Neural cell (in vitro differentiated cells): ENCODE measurements around the gene CSRNP2.
"Not testable (repeated sequence)": the region's sequence is repeated elsewhere in the genome, so short reads cannot be mapped to it uniquely, and the experiment has no call there.

Experiments
- EP300 ChIP-seq: fragments of 450-650 bp; conservative IDR thresholded peaks from 2 replicates; pipeline ENCODE4 v1.6.1; 2014; ENCODE audit warnings: antibody characterized with exemption, mild to moderate bottlenecking, moderate library complexity; ENCODE audit not compliant: poor library complexity, severe bottlenecking
- EZH2 ChIP-seq: fragments of 200-600, 300-800 bp; shearing (Covaris generic), sonication (generic); IDR thresholded peaks from 2 replicates; pipeline ENCODE4 v1.6.1; 2014; ENCODE audit warnings: antibody characterized with exemption, low read length, borderline replicate concordance, mild to moderate bottlenecking; ENCODE audit not compliant: insufficient read depth, poor library complexity, severe bottlenecking
- POLR2AphosphoS5 ChIP-seq: IDR thresholded peaks from 2 replicates; pipeline ENCODE4 v1.6.1; 2012
- RAD21 ChIP-seq: fragments of 450-650 bp; conservative IDR thresholded peaks from 2 replicates; pipeline ENCODE4 v1.6.1; 2014; ENCODE audit warnings: antibody characterized with exemption, mild to moderate bottlenecking, moderate library complexity
- SMC3 ChIP-seq: fragments of 450-650 bp; conservative IDR thresholded peaks from 2 replicates; pipeline ENCODE4 v1.6.1; 2014; ENCODE audit warnings: antibody characterized with exemption, mild to moderate bottlenecking, moderate library complexity; ENCODE audit not compliant: poor library complexity
- TAF1 ChIP-seq: IDR thresholded peaks from 2 replicates; pipeline ENCODE4 v1.6.1; 2012; ENCODE audit warnings: low read depth
- TF ChIP-seq, protein P1 (sequence below): fragments of 450-650 bp; IDR thresholded peaks from 2 replicates; pipeline ENCODE4 v1.5.1; 2014; ENCODE audit warnings: antibody characterized with exemption, mild to moderate bottlenecking, moderate library complexity; ENCODE audit not compliant: poor library complexity, severe bottlenecking
- TF ChIP-seq, protein P2 (sequence below): IDR thresholded peaks from 2 replicates; pipeline ENCODE4 v1.6.1; 2012; ENCODE audit warnings: borderline replicate concordance

DNA sequence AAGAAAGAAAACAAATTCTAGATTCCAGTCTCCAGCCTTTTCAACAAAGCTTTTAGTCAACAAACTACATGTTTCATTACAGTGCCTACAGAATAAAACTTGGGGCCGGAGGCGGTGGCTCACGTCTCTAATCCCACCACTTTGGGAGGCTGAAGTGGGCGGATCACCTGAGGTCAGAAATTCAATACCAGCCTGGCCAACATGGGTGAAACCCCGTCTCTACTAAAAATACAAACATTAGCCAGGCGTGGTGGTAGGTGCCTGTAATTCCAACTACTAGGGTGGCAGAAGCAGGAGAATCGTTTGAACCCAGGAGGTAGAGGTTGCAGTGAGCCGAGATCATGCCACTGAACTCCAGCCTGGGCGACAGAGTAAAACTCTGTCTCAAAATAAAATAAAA lies 68.9 kb downstream of the CSRNP2 start:
- TF ChIP-seq, protein P1, sequence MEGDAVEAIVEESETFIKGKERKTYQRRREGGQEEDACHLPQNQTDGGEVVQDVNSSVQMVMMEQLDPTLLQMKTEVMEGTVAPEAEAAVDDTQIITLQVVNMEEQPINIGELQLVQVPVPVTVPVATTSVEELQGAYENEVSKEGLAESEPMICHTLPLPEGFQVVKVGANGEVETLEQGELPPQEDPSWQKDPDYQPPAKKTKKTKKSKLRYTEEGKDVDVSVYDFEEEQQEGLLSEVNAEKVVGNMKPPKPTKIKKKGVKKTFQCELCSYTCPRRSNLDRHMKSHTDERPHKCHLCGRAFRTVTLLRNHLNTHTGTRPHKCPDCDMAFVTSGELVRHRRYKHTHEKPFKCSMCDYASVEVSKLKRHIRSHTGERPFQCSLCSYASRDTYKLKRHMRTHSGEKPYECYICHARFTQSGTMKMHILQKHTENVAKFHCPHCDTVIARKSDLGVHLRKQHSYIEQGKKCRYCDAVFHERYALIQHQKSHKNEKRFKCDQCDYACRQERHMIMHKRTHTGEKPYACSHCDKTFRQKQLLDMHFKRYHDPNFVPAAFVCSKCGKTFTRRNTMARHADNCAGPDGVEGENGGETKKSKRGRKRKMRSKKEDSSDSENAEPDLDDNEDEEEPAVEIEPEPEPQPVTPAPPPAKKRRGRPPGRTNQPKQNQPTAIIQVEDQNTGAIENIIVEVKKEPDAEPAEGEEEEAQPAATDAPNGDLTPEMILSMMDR: not testable (repeated sequence)
- TF ChIP-seq, protein P2, sequence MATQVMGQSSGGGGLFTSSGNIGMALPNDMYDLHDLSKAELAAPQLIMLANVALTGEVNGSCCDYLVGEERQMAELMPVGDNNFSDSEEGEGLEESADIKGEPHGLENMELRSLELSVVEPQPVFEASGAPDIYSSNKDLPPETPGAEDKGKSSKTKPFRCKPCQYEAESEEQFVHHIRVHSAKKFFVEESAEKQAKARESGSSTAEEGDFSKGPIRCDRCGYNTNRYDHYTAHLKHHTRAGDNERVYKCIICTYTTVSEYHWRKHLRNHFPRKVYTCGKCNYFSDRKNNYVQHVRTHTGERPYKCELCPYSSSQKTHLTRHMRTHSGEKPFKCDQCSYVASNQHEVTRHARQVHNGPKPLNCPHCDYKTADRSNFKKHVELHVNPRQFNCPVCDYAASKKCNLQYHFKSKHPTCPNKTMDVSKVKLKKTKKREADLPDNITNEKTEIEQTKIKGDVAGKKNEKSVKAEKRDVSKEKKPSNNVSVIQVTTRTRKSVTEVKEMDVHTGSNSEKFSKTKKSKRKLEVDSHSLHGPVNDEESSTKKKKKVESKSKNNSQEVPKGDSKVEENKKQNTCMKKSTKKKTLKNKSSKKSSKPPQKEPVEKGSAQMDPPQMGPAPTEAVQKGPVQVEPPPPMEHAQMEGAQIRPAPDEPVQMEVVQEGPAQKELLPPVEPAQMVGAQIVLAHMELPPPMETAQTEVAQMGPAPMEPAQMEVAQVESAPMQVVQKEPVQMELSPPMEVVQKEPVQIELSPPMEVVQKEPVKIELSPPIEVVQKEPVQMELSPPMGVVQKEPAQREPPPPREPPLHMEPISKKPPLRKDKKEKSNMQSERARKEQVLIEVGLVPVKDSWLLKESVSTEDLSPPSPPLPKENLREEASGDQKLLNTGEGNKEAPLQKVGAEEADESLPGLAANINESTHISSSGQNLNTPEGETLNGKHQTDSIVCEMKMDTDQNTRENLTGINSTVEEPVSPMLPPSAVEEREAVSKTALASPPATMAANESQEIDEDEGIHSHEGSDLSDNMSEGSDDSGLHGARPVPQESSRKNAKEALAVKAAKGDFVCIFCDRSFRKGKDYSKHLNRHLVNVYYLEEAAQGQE: not testable (repeated sequence)
- not testable (repeated sequence) for TF ChIP-seq EZH2, TAF1, SMC3, POLR2AphosphoS5, RAD21, EP300
